ENCODE measurements around the gene FGF4.

- TF ChIP-seq FOXP2 (optimal IDR thresholded peaks at IDR 0.05; ENCODE audit: control extremely low read depth, extremely low read length, insufficient read depth) = no peak
- TF ChIP-seq EZH2 (IDR thresholded peaks at IDR 0.05) = no peak
Measured at GRCh38 chr11:69799582-69799981, 24.4 kb upstream of the FGF4 start.
